AG04450 (cell line): ENCODE data around the gene SS18L1. TPM values are rescaled to one million over a fixed set of nuclear protein-coding genes. Genes with fewer than 3 reads are reported as not detected.

Experiments
- CTCF ChIA-PET: fragments of 300-600, 350-600 bp; formaldehyde crosslinking; extraction: SDS; loops from one replicate; lab custom pipeline; 2022; ENCODE audit warnings: antibody characterized with exemption, inconsistent platforms; lab: Charles Lee
- POLR2A ChIA-PET: fragments of 350-600 bp; formaldehyde crosslinking; extraction: SDS; loops from one replicate; lab custom pipeline; 2021; ENCODE audit warnings: antibody characterized with exemption, inconsistent platforms; lab: Yijun Ruan, JAX
- DNase-seq: peaks from one replicate; pipeline ENCODE4 v3.0.0-alpha.2; 2011; ENCODE audit warnings: low read depth, low spot score
- H3K27ac ChIP-seq: one replicate; pipeline ENCODE4 v1.5.1; 2012; ENCODE audit warnings: low read depth, low read length, control low read depth
- H3K27me3 ChIP-seq: one replicate; pipeline ENCODE4 v1.6.0; 2012; ENCODE audit warnings: low read length; ENCODE audit not compliant: control insufficient read depth, insufficient read depth
- H3K4me3 ChIP-seq: 2 replicates; pipeline ENCODE4 v1.5.1; 2011; ENCODE audit warnings: mild to moderate bottlenecking, low read depth, low read length, control low read depth
- H3K9me3 ChIP-seq: 2 replicates; pipeline ENCODE4 v1.5.1; 2012; ENCODE audit warnings: low read length; ENCODE audit not compliant: control insufficient read depth, insufficient read depth
- polyA plus RNA-seq: library from polyadenylated mRNA; depleted of rRNA; stranded (reverse); fragments of >200 nt; gene quantifications from 2 replicates; pipeline ENCODE4 v1.2.3, GENCODE V29; 2011
- TF ChIP-seq, protein P1 (sequence below): IDR thresholded peaks from 2 replicates; pipeline ENCODE4 v1.5.1; 2011; ENCODE audit warnings: low read depth, low read length, control low read depth, inconsistent platforms

The SS18L1 gene
- polyA plus RNA-seq, 1 experiment: 6.8 TPM

- Histone ChIP-seq H3K4me3 (no peak overlapping the region), H3K27ac (no peak overlapping the region), H3K9me3 (peaks cover 7% of the 10 kb centered on the region; the same call in 1 of the 2 replicates), H3K27me3 (no peaks in the 10 kb centered on the region)
- ChIA-PET CTCF (interaction anchor here (1.6 kb wide), 1 partner anchor 148 kb away, joined by 4 read pairs; no protein-coding TSS in a partner anchor), POLR2A (no interaction called here)
- DNase-seq: no peak
- TF ChIP-seq, protein P1, sequence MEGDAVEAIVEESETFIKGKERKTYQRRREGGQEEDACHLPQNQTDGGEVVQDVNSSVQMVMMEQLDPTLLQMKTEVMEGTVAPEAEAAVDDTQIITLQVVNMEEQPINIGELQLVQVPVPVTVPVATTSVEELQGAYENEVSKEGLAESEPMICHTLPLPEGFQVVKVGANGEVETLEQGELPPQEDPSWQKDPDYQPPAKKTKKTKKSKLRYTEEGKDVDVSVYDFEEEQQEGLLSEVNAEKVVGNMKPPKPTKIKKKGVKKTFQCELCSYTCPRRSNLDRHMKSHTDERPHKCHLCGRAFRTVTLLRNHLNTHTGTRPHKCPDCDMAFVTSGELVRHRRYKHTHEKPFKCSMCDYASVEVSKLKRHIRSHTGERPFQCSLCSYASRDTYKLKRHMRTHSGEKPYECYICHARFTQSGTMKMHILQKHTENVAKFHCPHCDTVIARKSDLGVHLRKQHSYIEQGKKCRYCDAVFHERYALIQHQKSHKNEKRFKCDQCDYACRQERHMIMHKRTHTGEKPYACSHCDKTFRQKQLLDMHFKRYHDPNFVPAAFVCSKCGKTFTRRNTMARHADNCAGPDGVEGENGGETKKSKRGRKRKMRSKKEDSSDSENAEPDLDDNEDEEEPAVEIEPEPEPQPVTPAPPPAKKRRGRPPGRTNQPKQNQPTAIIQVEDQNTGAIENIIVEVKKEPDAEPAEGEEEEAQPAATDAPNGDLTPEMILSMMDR: no peak
Observed at GRCh38 chr20:62159052-62159451, 15.5 kb downstream of the SS18L1 start.

GRCh38 chr20:62159839-62160238, 16.3 kb downstream of the SS18L1 start:
- Histone ChIP-seq H3K4me3 (no peak overlapping the region), H3K27ac (no peak overlapping the region), H3K27me3 (no peaks in the 10 kb centered on the region), H3K9me3 (peaks cover 7% of the 10 kb centered on the region; the same call in 1 of the 2 replicates)
- DNase-seq: no peak
- CTCF ChIA-PET: no interaction called here
- POLR2A ChIA-PET: no interaction called here
- TF ChIP-seq, protein P1: no peak

DNA sequence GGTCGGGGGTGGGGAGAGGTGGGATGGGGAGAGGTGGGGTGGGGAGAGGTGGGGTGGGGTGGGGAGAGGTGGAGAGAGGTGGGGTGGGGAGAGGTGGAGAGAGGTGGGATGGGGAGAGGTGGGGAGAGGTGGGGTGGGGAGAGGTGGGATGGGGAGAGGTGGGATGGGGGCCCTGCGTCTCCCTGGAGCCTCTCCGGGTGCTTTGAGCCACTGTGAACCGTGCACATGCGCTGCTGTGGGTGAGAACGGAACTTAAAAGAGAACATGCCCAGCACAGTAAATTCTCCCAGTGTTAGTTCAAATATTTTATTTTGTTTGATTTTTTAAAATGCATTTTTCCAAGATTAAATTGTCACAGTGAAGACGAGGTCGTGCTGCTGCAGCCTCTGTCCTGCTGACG, 16.7 kb downstream of the SS18L1 start:
- Histone ChIP-seq H3K4me3 (no peak overlapping the region), H3K27me3 (no peaks in the 10 kb centered on the region), H3K9me3 (peaks cover 7% of the 10 kb centered on the region; the same call in 1 of the 2 replicates), H3K27ac (no peak overlapping the region)
- TF ChIP-seq, protein P1: no peak
- ChIA-PET CTCF (no interaction called here), POLR2A (no interaction called here)
- no peak for DNase-seq

- Histone ChIP-seq H3K27ac (peak overlapping the region; percentile 47), H3K27me3 (no peaks in the 10 kb centered on the region), H3K9me3 (peaks cover 7% of the 10 kb centered on the region; the same call in 1 of the 2 replicates), H3K4me3 (no peak overlapping the region)
- TF ChIP-seq, protein P1: no peak
- CTCF ChIA-PET: no interaction called here
- POLR2A ChIA-PET: no interaction called here
- no peak for DNase-seq
Observed at GRCh38 chr20:62160876-62161275, 17.3 kb downstream of the SS18L1 start.

DNA sequence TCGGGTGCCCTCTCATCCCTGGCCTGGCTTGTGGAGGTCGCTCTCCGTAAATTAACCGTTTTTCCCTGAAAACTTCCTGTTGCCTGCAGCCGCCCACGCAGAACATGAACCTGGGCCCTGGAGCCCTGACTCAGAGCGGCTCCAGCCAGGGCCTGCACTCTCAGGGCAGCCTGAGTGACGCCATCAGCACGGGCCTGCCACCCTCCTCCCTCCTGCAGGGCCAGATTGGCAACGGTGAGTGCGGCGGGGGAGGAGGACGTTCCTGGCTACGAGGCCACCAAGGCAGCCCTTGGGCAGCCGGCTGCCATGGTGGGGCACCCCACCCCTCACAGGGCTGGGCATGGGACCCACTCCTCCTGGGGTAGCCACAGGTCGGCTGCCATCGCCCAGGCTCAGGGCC, 17.8 kb downstream of the SS18L1 start:
- POLR2A ChIA-PET: no interaction called here
- Histone ChIP-seq H3K9me3 (peaks cover 7% of the 10 kb centered on the region; the same call in 1 of the 2 replicates), H3K27me3 (no peaks in the 10 kb centered on the region), H3K27ac (peak overlapping the region; percentile 47), H3K4me3 (no peak overlapping the region)
- DNase-seq: no peak
- CTCF ChIA-PET: no interaction called here
- TF ChIP-seq, protein P1: no peak
